GM12878 (cell line): ENCODE measurements around the gene CERT1.
"Not testable (repeated sequence)": the region's sequence is repeated elsewhere in the genome, so short reads cannot be mapped to it uniquely, and the experiment has no call there.

Experiments used
- CTCF ChIP-seq, 3 experiments: IDR thresholded peaks in 2 of 3; conservative IDR thresholded peaks in 1 of 3; 2 replicates each; pipeline ENCODE4 v1.5.1; 2011; ENCODE audit warnings: low read depth in 3 of 3, low read length in 3 of 3, mild to moderate bottlenecking in 3 of 3, control low read depth in 2 of 3, moderate library complexity in 2 of 3, inconsistent platforms in 1 of 3, mixed read lengths in 1 of 3; ENCODE audit not compliant: control insufficient read depth in 2 of 3, insufficient read depth in 1 of 3; ENCODE audit errors: extremely low read depth in 1 of 3
- EP300 ChIP-seq, 2 experiments: fragments of 150-350 bp in 1 of 2; IDR thresholded peaks; 2 replicates each; pipeline ENCODE4 v1.6.1; 2011 to 2012; ENCODE audit warnings: low read depth in 2 of 2, low read length in 2 of 2, borderline replicate concordance in 1 of 2, improper control_type of control experiment in 1 of 2, inconsistent platforms in 1 of 2; ENCODE audit not compliant: control insufficient read depth in 1 of 2
- EZH2 ChIP-seq: IDR thresholded peaks from 2 replicates; pipeline ENCODE4 v1.6.1; 2012; ENCODE audit warnings: low read depth, mild to moderate bottlenecking, control low read depth, inconsistent platforms, low read length, borderline replicate concordance; ENCODE audit not compliant: control insufficient read depth
- POLR2A ChIP-seq: IDR thresholded peaks from 2 replicates; pipeline ENCODE4 v1.6.1; 2011; ENCODE audit warnings: low read depth, mild to moderate bottlenecking, low read length
- REST ChIP-seq: IDR thresholded peaks from 2 replicates; pipeline ENCODE4 v1.6.1; 2012; ENCODE audit warnings: mild to moderate bottlenecking, low read depth, low read length
- RFX5 ChIP-seq: IDR thresholded peaks from 2 replicates; pipeline ENCODE4 v1.6.1; 2011; ENCODE audit warnings: low read depth, low read length, improper control_type of control experiment
- SP1 ChIP-seq: IDR thresholded peaks from one replicate; pipeline ENCODE4 v1.6.1; 2011; ENCODE audit warnings: low read depth, low read length

- TF ChIP-seq REST; POLR2A; EP300 (IDR thresholded peaks at IDR 0.05; ENCODE audit: borderline replicate concordance in 1 of 2, control insufficient read depth in 1 of 2, low read depth in 2 of 2, low read length in 2 of 2); RFX5; CTCF (IDR thresholded peaks at IDR 0.05 in 2 of 3, conservative IDR thresholded peaks at IDR 0.05 in 1 of 3; ENCODE audit: control insufficient read depth in 2 of 3, extremely low read depth in 1 of 3, insufficient read depth in 1 of 3, low read depth in 3 of 3, low read length in 3 of 3); SP1; EZH2: not testable (repeated sequence)
Observed at GRCh38 chr5:75489847-75490246, 21.6 kb downstream of the CERT1 start.
